NCI-H510A (cell line): ENCODE measurements around the gene TTI1.

Source experiments
- DNase-seq: peaks from one replicate; lab custom pipeline; 2025; lab: John Stamatoyannopoulos, UW

Gene TTI1

GRCh38 chr20:37987602-37988290 is 45.5 kb downstream of the TTI1 start:
- DNase-seq: no peak

GRCh38 chr20:37986873-37987601 is 46.2 kb downstream of the TTI1 start:
- no peak for DNase-seq

- DNase-seq: no peak
These were observed 47.0 kb downstream of the TTI1 start for GRCh38 chr20:37986044-37986858.

- DNase-seq: no peak
These were observed 49.1 kb downstream of the TTI1 start for GRCh38 chr20:37984018-37984785.

- no peak for DNase-seq
These were observed 50.0 kb downstream of the TTI1 start for GRCh38 chr20:37983286-37983685.

- DNase-seq: no peak
These were observed 51.7 kb downstream of the TTI1 start for GRCh38 chr20:37981568-37981967.

- no peak for DNase-seq
These were observed 52.4 kb downstream of the TTI1 start for GRCh38 chr20:37980876-37981275.

- DNase-seq: no peak
These were observed 52.9 kb downstream of the TTI1 start for GRCh38 chr20:37980383-37980782.

GRCh38 chr20:37979021-37979985 is 54.0 kb downstream of the TTI1 start:
- no peak for DNase-seq

- DNase-seq: no peak
These were observed 55.5 kb downstream of the TTI1 start for GRCh38 chr20:37977786-37978185.

- no peak for DNase-seq
These were observed 55.9 kb downstream of the TTI1 start for GRCh38 chr20:37977338-37977737.

- no peak for DNase-seq
These were observed 56.4 kb downstream of the TTI1 start for GRCh38 chr20:37976887-37977286.

GRCh38 chr20:37973059-37973910 is 60.0 kb downstream of the TTI1 start:
- DNase-seq: no peak

- DNase-seq: no peak
These were observed 60.8 kb downstream of the TTI1 start for GRCh38 chr20:37972256-37973058.

- DNase-seq: no peak
These were observed 61.6 kb downstream of the TTI1 start for GRCh38 chr20:37971561-37972127.

- no peak for DNase-seq
These were observed 62.4 kb downstream of the TTI1 start for GRCh38 chr20:37970856-37971245.

- DNase-seq: no peak
These were observed 63.1 kb downstream of the TTI1 start for GRCh38 chr20:37969949-37970855.
